ENCODE measurements around the gene LRPAP1. TPM values are rescaled to one million over a fixed set of nuclear protein-coding genes. Genes with fewer than 3 reads are reported as not detected.

The LRPAP1 gene
- total RNA-seq, 1 donor from 2014 or later: 12.6 TPM

- no peak for DNase-seq
These were observed 32.1 kb downstream of the LRPAP1 start for GRCh38 chr4:3500111-3500510.

- no peak for DNase-seq
These were observed 32.5 kb downstream of the LRPAP1 start for GRCh38 chr4:3499710-3500109.

DNA sequence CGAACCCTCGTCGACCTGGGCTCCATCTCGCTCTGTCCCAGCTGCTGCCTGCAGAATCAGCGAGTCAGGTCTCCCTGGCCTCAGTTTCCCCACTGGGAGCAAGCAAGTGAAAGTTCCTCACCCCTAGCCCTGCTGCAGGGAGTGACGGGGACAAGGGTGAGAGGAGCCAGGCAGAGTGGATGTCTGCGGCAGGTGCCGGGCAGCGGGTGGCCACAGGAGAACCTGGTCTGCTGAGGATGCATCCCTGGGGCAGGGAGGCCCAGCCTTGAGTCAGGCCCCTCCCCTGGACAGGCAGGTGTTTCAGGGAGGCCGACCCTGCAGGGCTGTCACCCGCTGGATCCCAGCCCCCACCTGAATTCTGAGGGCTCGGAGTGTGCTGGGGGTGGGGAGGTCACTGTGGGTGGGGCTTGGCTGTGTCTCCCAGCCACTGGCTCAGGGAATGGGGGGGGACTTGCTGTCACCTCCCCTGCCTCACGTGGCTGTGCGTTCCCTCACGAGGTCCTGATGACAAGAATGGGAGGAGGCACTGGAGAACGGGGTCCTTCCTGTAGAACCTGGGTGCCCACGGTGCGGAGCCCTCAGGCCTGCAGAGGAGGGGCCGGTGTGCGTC, 33.2 kb downstream of the LRPAP1 start:
- no peak for DNase-seq

- no peak for DNase-seq
These were observed 33.8 kb downstream of the LRPAP1 start for GRCh38 chr4:3498407-3498806.

- DNase-seq: no peak
These were observed 34.5 kb downstream of the LRPAP1 start for GRCh38 chr4:3497523-3498389.

DNA sequence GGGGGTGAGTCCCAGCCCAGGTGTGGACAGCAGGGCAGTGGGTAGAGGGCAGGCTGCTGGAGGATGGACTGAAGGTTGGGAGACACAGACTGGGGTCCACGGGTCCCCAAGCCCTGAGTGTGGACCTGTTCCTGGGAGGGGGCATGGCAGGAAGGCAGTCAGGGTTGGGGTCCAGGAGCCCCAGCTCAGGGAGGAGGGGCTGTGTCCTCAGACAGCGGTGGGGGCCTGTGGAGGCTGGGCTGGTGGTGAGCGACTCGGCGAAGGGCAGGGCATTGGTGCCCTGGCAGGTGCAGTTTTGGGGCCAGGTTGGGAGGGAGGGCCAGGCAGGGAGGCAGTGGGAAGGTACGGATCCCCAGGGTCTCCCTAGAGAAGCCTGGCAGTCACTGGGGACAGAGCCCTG, 35.1 kb downstream of the LRPAP1 start:
- DNase-seq: no peak

DNA sequence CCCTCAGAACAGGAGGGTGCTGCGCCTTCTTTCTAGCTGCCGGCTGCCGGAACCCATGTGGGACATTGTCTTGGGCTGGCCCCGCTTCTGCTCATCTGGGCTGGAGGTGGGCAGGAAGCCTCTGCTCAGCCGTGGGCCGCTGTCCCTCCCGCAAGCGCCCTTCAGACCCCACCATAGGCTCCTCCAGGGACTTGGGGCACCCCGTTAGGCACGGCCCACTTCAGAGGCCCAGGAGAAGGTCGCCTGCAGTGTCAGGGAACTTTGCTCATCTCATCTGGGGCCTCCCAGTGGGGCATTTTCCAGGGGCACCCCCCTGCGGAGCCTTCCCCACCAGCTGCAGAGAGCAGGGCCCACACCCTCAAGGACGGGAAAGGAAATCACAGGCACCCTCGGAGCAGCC, 36.2 kb downstream of the LRPAP1 start:
- DNase-seq: no peak

- no peak for DNase-seq
These were observed 36.8 kb downstream of the LRPAP1 start for GRCh38 chr4:3495204-3495975.

- no peak for DNase-seq
These were observed 37.8 kb downstream of the LRPAP1 start for GRCh38 chr4:3494462-3494871.

- DNase-seq: no peak
These were observed 38.3 kb downstream of the LRPAP1 start for GRCh38 chr4:3493720-3494461.

GRCh38 chr4:3492741-3493719, 39.2 kb downstream of the LRPAP1 start:
- no peak for DNase-seq

DNA sequence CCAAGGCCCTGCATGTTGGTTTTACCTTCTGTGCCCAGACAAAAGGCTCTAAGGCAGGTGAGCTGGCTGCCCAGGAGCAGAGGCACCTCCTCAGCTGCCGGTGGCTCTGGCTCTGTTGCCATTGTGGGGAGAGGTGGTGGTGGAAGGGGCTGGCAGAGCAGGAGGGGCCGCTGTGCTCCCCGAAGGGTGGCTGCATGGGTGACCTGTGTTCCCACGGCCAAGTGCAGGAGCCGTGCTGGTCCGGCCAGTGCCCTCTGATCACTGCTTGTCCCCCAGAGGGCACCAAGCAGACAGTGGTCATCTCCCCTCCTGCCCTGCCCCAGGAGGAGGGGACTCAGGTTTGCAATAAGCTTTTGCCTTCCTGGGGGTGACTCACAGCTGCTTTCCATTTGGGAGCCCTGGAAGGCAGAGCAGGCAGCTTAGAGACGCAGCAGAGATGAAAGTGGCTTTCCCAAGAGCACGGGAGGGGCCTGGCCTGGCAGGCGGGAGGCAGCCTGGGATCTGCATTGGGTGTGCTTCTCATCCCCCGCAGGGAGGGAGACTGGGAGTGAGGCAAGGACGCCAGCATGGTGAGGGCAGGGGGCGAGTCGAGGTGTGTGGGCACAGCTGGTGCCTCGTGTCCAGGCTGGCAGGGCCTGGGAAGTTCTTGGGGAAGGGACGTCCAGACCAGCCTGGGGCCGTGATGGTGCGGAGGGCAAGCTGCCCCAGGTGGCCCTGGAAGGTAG, 40.4 kb downstream of the LRPAP1 start:
- DNase-seq: no peak

DNA sequence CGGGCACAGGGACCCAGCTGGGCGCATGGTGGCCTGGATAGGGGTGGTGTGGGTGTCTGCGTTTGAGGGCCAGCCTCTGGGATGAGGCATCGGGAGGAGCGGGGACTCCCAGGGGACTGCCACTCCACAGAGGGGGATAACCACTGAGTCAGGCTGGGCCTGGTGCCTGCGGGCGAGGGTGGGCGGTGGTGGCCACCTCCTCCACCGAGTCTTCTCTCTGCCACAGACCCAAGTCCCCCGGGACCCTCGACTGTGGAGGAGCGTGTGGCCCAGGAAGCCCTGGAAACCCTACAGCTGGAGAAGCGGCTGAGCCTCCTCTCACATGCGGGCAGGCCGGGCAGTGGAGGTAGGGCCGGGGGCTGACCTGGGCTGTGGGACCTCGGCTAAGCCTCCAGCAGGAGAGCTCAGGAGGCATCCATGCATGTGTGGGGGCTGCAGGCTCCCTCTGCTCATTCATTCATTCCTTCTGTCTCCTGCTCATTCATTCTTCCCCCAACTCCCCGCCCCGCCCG, 42.7 kb downstream of the LRPAP1 start:
- no peak for DNase-seq

GRCh38 chr4:3488820-3489219, 43.4 kb downstream of the LRPAP1 start:
- no peak for DNase-seq

- no peak for DNase-seq
These were observed 44.4 kb downstream of the LRPAP1 start for GRCh38 chr4:3487861-3488260.

DNA sequence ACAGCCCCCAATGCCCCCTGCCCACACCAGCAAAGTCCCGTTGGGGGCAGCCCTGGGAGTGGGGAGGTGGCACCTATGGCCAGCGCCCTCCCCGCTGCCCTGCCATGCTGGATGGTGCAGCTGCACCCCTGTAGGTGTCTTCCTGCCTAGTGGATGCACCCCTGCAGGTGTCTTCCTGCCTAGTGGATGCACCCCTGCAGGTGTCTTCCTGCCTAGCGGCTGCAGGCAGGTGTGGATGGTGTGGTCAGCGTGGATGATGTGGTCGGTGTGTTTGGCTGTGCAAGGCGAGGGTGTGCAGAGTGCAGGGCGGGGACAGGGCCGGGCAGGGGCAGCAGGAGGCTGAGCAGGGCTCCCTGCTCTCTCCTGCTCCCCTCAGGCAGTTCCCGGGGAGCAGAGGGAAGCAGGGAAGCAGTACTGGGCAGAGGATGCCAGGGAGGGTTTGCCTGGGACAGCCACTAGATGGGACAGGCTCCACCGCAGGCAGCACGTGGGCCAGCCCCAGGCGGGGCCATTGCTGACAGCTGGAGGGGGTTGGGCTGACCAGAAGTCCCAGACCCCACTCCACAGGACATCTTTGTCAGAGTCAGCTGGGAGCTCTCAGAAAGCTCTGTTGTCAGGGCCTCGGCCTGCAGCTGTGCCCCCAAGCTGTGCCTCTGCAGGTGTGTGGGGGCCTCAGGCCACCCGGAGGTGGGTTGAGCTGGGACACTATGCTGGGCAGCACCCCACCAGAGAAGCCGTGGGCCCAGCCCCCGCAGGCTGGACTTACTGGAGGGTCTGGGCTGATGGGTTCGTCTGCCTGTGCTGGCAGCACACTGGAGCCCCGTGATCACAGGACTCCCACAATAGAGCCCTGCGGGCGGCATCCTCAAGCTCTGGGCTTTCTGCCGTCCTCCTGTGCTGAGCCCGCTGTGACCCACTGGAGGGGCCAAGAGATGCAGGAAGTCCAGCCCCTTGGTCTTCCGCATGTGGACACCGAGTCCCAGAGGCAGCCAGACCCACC, 45.4 kb downstream of the LRPAP1 start:
- no peak for DNase-seq

GRCh38 chr4:3485886-3486540, 46.2 kb downstream of the LRPAP1 start:
- no peak for DNase-seq
